NOMO-1 (cell line): Measurements from ENCODE around the gene NRCAM.

Experiments used
- DNase-seq, 2 experiments: peaks; one replicate each; lab custom pipeline; 2025; ENCODE audit not compliant: unreplicated experiment in 2 of 2; lab: John Stamatoyannopoulos, UW

The NRCAM gene

GRCh38 chr7:108142180-108142579 is 314.1 kb downstream of the NRCAM start:
- DNase-seq = no peak

GRCh38 chr7:108140671-108141070 is 315.6 kb downstream of the NRCAM start:
- DNase-seq = no peak

GRCh38 chr7:108138911-108139310 is 317.3 kb downstream of the NRCAM start:
- no peak for DNase-seq

GRCh38 chr7:108137993-108138392 is 318.2 kb downstream of the NRCAM start:
- no peak for DNase-seq

- DNase-seq = no peak
Measured at GRCh38 chr7:108137040-108137439, 319.2 kb downstream of the NRCAM start.

- peak; percentile 2 to 48 for DNase-seq
Measured at GRCh38 chr7:108136191-108136688, 320.0 kb downstream of the NRCAM start.

- DNase-seq = peak; percentile 46 to 71
Measured at GRCh38 chr7:108135446-108136190, 320.6 kb downstream of the NRCAM start.

GRCh38 chr7:108134486-108134885 is 321.8 kb downstream of the NRCAM start:
- no peak for DNase-seq

GRCh38 chr7:108132551-108133265 is 323.5 kb downstream of the NRCAM start:
- DNase-seq = no peak

GRCh38 chr7:108130261-108130660 is 326.0 kb downstream of the NRCAM start, which contains the start of gene LAMB4:
Gene LAMB4, minus strand, starts transcription at chr7:108130361. Its CDS starts 7,197 bp downstream, at chr7:108123164.
- no peak for DNase-seq

- no peak for DNase-seq
Measured at GRCh38 chr7:108129018-108129965, 326.9 kb downstream of the NRCAM start.

- no peak for DNase-seq
Measured at GRCh38 chr7:108128514-108128913, 327.7 kb downstream of the NRCAM start.

GRCh38 chr7:108127461-108127860 is 328.8 kb downstream of the NRCAM start:
- DNase-seq = no peak

- DNase-seq = no peak
Measured at GRCh38 chr7:108124820-108125219, 331.4 kb downstream of the NRCAM start.

GRCh38 chr7:108122181-108122580 is 334.1 kb downstream of the NRCAM start:
- DNase-seq = no peak

GRCh38 chr7:108120933-108121332 is 335.3 kb downstream of the NRCAM start:
- no peak for DNase-seq

GRCh38 chr7:108120196-108120595 is 336.0 kb downstream of the NRCAM start:
- DNase-seq = no peak

GRCh38 chr7:108118959-108119358 is 337.3 kb downstream of the NRCAM start:
- DNase-seq = no peak

GRCh38 chr7:108114117-108114841 is 342.0 kb downstream of the NRCAM start:
- DNase-seq = no peak

GRCh38 chr7:108112683-108113082 is 343.6 kb downstream of the NRCAM start:
- no peak for DNase-seq
